C4-2B (cell line): ENCODE measurements around the gene ATP5F1E.

Experiments used
- ZFX ChIP-seq: fragments of 450-650 bp; IDR thresholded peaks from 2 replicates; pipeline ENCODE4 v1.6.1; 2017
- TF ChIP-seq, protein P1 (sequence below): fragments of 450-650 bp; conservative IDR thresholded peaks from 2 replicates; pipeline ENCODE4 v1.5.1; 2017; ENCODE audit warnings: mild to moderate bottlenecking

DNA sequence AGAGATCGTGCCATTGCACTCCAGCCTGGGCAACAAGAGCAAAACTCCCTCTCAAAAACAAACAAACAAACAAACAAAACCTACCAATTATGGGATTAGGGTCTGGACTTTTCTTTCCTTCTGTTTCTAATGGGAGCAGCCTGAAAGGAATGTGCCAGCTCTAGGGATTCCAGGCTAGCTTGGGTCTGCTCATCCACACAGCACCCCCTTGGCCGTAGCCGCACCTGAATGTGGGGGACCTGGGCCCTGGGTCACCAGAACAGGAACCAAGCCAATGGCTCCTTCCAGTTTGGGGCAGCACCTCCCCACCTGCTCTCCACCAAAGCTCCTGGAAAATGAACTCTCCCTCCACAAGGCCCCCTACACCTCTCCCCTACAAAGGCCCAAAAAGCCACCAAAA is 31.8 kb downstream of the ATP5F1E start:
- TF ChIP-seq, protein P1, sequence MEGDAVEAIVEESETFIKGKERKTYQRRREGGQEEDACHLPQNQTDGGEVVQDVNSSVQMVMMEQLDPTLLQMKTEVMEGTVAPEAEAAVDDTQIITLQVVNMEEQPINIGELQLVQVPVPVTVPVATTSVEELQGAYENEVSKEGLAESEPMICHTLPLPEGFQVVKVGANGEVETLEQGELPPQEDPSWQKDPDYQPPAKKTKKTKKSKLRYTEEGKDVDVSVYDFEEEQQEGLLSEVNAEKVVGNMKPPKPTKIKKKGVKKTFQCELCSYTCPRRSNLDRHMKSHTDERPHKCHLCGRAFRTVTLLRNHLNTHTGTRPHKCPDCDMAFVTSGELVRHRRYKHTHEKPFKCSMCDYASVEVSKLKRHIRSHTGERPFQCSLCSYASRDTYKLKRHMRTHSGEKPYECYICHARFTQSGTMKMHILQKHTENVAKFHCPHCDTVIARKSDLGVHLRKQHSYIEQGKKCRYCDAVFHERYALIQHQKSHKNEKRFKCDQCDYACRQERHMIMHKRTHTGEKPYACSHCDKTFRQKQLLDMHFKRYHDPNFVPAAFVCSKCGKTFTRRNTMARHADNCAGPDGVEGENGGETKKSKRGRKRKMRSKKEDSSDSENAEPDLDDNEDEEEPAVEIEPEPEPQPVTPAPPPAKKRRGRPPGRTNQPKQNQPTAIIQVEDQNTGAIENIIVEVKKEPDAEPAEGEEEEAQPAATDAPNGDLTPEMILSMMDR: no peak
- TF ChIP-seq ZFX: no peak
